Esophagus muscularis mucosa (tissue), 4 donors: ENCODE measurements around the gene HCN3. TPM values are rescaled to one million over a fixed set of nuclear protein-coding genes. Genes with fewer than 3 reads are reported as not detected.
A peak's percentile ranks its signal among the peaks of the same experiment; 100 is the strongest.

Experiments used
- DNase-seq: peaks from one replicate; pipeline ENCODE4 v3.0.0-alpha.2; 2017; ENCODE audit errors: extremely low spot score
- H3K27ac ChIP-seq, 4 donors: fragments of 200-600 bp; sonication (generic); replicated peaks in 1 of 4; 1 replicate in 3 of 4; 2 replicates in 1 of 4; pipeline ENCODE4 v1.5.1; 2016 to 2019; ENCODE audit warnings: mild to moderate bottlenecking in 1 of 4
- H3K27me3 ChIP-seq, 4 donors: fragments of 200-600 bp; sonication (generic); one replicate each; pipeline versions ENCODE4 v1.5.1 to v1.6.0; 2016 to 2019
- H3K36me3 ChIP-seq, 4 donors: fragments of 200-600 bp; sonication (generic); one replicate each; pipeline ENCODE4 v1.5.1; 2016 to 2019
- H3K4me1 ChIP-seq, 4 donors: fragments of 200-600 bp; sonication (generic); one replicate each; pipeline ENCODE4 v1.5.1; 2016 to 2019
- H3K4me3 ChIP-seq, 4 donors: fragments of 200-600 bp; sonication (generic); 1 replicate in 2 of 4; 2 replicates in 2 of 4; pipeline ENCODE4 v1.5.1; 2016 to 2019; ENCODE audit warnings: mild to moderate bottlenecking in 4 of 4, moderate library complexity in 1 of 4
- H3K9me3 ChIP-seq, 4 donors: fragments of 200-600 bp; sonication (generic); 1 replicate in 3 of 4; 2 replicates in 1 of 4; pipeline ENCODE4 v1.5.1; 2016 to 2019
- CTCF ChIP-seq, 3 experiments: fragments of 200-600 bp in 2 of 3; fragments of 450-650 bp in 1 of 3; sonication (generic) in 2 of 3; IDR thresholded peaks; one replicate each; pipeline ENCODE4 v1.5.1; 2017 to 2019; ENCODE audit warnings: antibody characterized with exemption in 3 of 3, mild to moderate bottlenecking in 2 of 3, moderate library complexity in 1 of 3
- EP300 ChIP-seq: sonication (generic); formaldehyde crosslinking; IDR thresholded peaks from one replicate; pipeline ENCODE4 v1.6.1; 2017; ENCODE audit warnings: antibody characterized with exemption
- POLR2A ChIP-seq: fragments of 450-650 bp; IDR thresholded peaks from one replicate; pipeline ENCODE4 v1.6.1; 2017; ENCODE audit warnings: antibody characterized with exemption, moderate library complexity, mild to moderate bottlenecking, low read depth
- POLR2AphosphoS5 ChIP-seq, 2 donors: sonication (generic); formaldehyde crosslinking; IDR thresholded peaks; one replicate each; pipeline ENCODE4 v1.6.1; 2017; ENCODE audit warnings: antibody characterized with exemption in 2 of 2
- WGBS: methylation state at CpG from one replicate; pipeline ENCODE4 v1.1.5; 2018; 5-methylcytosine and 5-hydroxymethylcytosine counted together
- intact Hi-C: fragments of 100-400 bp; cut with DNase I; formaldehyde crosslinking; loops from one replicate; pipeline ENCODE4 v1.15.1; 2023
- total RNA-seq, 4 donors: library from RNA; depleted of rRNA; stranded (reverse); fragments of >200 nt; gene quantifications; one replicate each; pipeline versions ENCODE4 v1.1.0 to v1.2.1, GENCODE V29; 2016

Gene HCN3
- total RNA-seq, 4 donors from 2014 or later, result 1.0 to 2.1 (median 1.4) TPM

GRCh38 chr1:155320661-155321617 lies 43.7 kb downstream of the HCN3 start, which contains the start of gene RUSC1:
Gene RUSC1, plus strand, starts transcription at chr1:155320894. Its CDS starts 880 bp downstream, at chr1:155321774.
- no peak for DNase-seq
- H3K27me3 ChIP-seq, result no peaks in the 10 kb centered on the region
- peaks cover 28 to 51% (median 47%) of the 10 kb centered on the region in 4 donors for H3K4me1 ChIP-seq
- H3K4me3 ChIP-seq, result peak within 1 kb of the TSS; percentile 68 to 94 (median 84)
- peak in 1 of 3 experiments; percentile 13 for TF ChIP-seq CTCF (IDR thresholded peaks at IDR 0.05)
- no peak for TF ChIP-seq POLR2A
- TF ChIP-seq POLR2AphosphoS5 (IDR thresholded peaks at IDR 0.05), result peak; percentile 85 to 86
- H3K9me3 ChIP-seq, result no peaks in the 10 kb centered on the region
- peak within 1 kb of the TSS; percentile 99 for H3K27ac ChIP-seq
- WGBS, result 13% methylated on average over 43 of the region's 51 CpGs
- H3K36me3 ChIP-seq, result peaks cover 0 to 29% (median 15%) of the 10 kb centered on the region in 4 donors
- intact Hi-C loops, result loop anchor here (2.0 kb wide), 1 partner anchor 42 kb away; no protein-coding TSS in a partner anchor

- intact Hi-C loops, result loop anchor here (2.0 kb wide), 1 partner anchor 43 kb away; no protein-coding TSS in a partner anchor
- Histone ChIP-seq H3K27ac (peak overlapping the region; percentile 99), H3K4me3 (peak overlapping the region; percentile 68 to 94 (median 84)), H3K4me1 (peaks cover 28 to 57% (median 55%) of the 10 kb centered on the region in 4 donors), H3K36me3 (peaks cover 0 to 33% (median 17%) of the 10 kb centered on the region in 4 donors), H3K27me3 (no peaks in the 10 kb centered on the region), H3K9me3 (no peaks in the 10 kb centered on the region)
- 41% methylated on average over 24 of the region's 27 CpGs for WGBS
- TF ChIP-seq POLR2A (no peak), EP300 (no peak), POLR2AphosphoS5 (IDR thresholded peaks at IDR 0.05) (no peak), CTCF (IDR thresholded peaks at IDR 0.05) (no peak)
- DNase-seq, result no peak
Measured at GRCh38 chr1:155321639-155322503, 44.6 kb downstream of the HCN3 start.

- H3K4me3 ChIP-seq, result peak overlapping the region; percentile 68 to 94 (median 84)
- H3K9me3 ChIP-seq, result no peaks in the 10 kb centered on the region
- peaks cover 0 to 38% (median 20%) of the 10 kb centered on the region in 4 donors for H3K36me3 ChIP-seq
- no peaks in the 10 kb centered on the region for H3K27me3 ChIP-seq
- peak overlapping the region; percentile 99 for H3K27ac ChIP-seq
- no peak for TF ChIP-seq EP300
- no peak for TF ChIP-seq POLR2AphosphoS5 (IDR thresholded peaks at IDR 0.05)
- no peak for TF ChIP-seq CTCF (IDR thresholded peaks at IDR 0.05)
- no peak for TF ChIP-seq POLR2A
- 0% methylated on average over 14 of the region's 28 CpGs for WGBS
- intact Hi-C loops, result no loop called here
- no peak for DNase-seq
- H3K4me1 ChIP-seq, result peaks cover 28 to 59% (median 55%) of the 10 kb centered on the region in 4 donors
Measured at GRCh38 chr1:155322571-155322952, 45.3 kb downstream of the HCN3 start.

GRCh38 chr1:155322953-155323728 lies 45.9 kb downstream of the HCN3 start:
- WGBS, result 0% methylated on average over 9 of the region's 58 CpGs
- no peaks in the 10 kb centered on the region for H3K27me3 ChIP-seq
- H3K36me3 ChIP-seq, result peaks cover 0 to 38% (median 19%) of the 10 kb centered on the region in 4 donors
- intact Hi-C loops, result no loop called here
- peak overlapping the region; percentile 99 for H3K27ac ChIP-seq
- DNase-seq, result peak; percentile 97
- H3K4me3 ChIP-seq, result peak overlapping the region; percentile 68 to 94 (median 84)
- peaks cover 28 to 65% (median 55%) of the 10 kb centered on the region in 4 donors for H3K4me1 ChIP-seq
- H3K9me3 ChIP-seq, result no peaks in the 10 kb centered on the region
- TF ChIP-seq POLR2AphosphoS5 (IDR thresholded peaks at IDR 0.05) (peak; percentile 77 to 83), POLR2A (peak; percentile 5), EP300 (no peak), CTCF (IDR thresholded peaks at IDR 0.05) (peak; percentile 97 to 98 (median 98))
